ENCODE results near the gene RBMS3.

DNA sequence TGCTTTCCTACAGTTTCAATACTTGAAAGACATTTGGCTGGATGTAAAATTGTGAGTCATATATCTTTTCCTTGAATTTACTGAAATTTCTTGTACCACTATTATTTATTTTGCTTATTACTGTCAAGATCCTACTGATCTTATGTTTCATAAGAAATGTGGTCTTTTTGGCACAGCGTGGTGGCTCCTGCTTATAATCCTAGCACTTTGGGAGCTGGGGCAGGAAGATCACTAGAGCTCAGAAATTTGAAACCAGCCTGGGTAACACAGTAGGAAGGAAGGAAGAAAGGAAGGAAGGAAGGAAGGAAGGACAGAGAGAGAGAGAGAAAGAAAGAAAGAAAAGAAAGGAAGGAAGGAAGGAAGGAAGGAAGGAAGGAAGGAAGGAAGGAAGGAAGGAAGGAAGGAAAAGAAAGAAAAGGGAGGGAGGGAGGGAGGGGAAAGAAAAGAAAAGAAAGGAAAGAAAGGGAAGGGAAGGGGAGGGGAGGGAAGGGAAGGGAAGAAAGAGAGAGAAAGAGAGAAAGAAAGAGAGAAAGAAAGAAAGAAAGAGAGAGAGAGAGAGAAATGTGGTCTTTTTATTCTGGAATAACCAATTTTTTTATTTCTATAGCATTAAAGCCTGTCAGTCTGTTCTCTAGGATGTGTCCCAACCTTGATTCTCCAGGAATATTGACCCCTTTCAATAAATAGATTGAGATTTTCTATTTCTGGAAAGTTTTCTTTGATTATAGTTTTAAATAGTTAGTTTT lies 753.5 kb downstream of the RBMS3 start:
- TF ChIP-seq, protein P1, sequence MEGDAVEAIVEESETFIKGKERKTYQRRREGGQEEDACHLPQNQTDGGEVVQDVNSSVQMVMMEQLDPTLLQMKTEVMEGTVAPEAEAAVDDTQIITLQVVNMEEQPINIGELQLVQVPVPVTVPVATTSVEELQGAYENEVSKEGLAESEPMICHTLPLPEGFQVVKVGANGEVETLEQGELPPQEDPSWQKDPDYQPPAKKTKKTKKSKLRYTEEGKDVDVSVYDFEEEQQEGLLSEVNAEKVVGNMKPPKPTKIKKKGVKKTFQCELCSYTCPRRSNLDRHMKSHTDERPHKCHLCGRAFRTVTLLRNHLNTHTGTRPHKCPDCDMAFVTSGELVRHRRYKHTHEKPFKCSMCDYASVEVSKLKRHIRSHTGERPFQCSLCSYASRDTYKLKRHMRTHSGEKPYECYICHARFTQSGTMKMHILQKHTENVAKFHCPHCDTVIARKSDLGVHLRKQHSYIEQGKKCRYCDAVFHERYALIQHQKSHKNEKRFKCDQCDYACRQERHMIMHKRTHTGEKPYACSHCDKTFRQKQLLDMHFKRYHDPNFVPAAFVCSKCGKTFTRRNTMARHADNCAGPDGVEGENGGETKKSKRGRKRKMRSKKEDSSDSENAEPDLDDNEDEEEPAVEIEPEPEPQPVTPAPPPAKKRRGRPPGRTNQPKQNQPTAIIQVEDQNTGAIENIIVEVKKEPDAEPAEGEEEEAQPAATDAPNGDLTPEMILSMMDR (IDR thresholded peaks at IDR 0.05 in 2 of 3, conservative IDR thresholded peaks at IDR 0.05 in 1 of 3; ENCODE audit: borderline replicate concordance in 1 of 3, insufficient read depth in 1 of 3, low read depth in 2 of 3, low read length in 2 of 3), result no peak
- no peak for TF ChIP-seq JUND (IDR thresholded peaks at IDR 0.05)
- TF ChIP-seq ZNF274 (IDR thresholded peaks at IDR 0.05; ENCODE audit: low read depth, low read length), result no peak
- no peak for TF ChIP-seq RAD21 (IDR thresholded peaks at IDR 0.05; ENCODE audit: low read depth)
- TF ChIP-seq, protein P2, sequence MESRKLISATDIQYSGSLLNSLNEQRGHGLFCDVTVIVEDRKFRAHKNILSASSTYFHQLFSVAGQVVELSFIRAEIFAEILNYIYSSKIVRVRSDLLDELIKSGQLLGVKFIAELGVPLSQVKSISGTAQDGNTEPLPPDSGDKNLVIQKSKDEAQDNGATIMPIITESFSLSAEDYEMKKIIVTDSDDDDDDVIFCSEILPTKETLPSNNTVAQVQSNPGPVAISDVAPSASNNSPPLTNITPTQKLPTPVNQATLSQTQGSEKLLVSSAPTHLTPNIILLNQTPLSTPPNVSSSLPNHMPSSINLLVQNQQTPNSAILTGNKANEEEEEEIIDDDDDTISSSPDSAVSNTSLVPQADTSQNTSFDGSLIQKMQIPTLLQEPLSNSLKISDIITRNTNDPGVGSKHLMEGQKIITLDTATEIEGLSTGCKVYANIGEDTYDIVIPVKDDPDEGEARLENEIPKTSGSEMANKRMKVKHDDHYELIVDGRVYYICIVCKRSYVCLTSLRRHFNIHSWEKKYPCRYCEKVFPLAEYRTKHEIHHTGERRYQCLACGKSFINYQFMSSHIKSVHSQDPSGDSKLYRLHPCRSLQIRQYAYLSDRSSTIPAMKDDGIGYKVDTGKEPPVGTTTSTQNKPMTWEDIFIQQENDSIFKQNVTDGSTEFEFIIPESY (IDR thresholded peaks at IDR 0.05; ENCODE audit: extremely low read depth, insufficient replicate concordance, low read length), result no peak
- TF ChIP-seq POLR2A (IDR thresholded peaks at IDR 0.05; ENCODE audit: borderline replicate concordance, extremely low read depth, insufficient read depth, insufficient read length), result no peak
- TF ChIP-seq, protein P3, sequence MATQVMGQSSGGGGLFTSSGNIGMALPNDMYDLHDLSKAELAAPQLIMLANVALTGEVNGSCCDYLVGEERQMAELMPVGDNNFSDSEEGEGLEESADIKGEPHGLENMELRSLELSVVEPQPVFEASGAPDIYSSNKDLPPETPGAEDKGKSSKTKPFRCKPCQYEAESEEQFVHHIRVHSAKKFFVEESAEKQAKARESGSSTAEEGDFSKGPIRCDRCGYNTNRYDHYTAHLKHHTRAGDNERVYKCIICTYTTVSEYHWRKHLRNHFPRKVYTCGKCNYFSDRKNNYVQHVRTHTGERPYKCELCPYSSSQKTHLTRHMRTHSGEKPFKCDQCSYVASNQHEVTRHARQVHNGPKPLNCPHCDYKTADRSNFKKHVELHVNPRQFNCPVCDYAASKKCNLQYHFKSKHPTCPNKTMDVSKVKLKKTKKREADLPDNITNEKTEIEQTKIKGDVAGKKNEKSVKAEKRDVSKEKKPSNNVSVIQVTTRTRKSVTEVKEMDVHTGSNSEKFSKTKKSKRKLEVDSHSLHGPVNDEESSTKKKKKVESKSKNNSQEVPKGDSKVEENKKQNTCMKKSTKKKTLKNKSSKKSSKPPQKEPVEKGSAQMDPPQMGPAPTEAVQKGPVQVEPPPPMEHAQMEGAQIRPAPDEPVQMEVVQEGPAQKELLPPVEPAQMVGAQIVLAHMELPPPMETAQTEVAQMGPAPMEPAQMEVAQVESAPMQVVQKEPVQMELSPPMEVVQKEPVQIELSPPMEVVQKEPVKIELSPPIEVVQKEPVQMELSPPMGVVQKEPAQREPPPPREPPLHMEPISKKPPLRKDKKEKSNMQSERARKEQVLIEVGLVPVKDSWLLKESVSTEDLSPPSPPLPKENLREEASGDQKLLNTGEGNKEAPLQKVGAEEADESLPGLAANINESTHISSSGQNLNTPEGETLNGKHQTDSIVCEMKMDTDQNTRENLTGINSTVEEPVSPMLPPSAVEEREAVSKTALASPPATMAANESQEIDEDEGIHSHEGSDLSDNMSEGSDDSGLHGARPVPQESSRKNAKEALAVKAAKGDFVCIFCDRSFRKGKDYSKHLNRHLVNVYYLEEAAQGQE (IDR thresholded peaks at IDR 0.05; ENCODE audit: low read depth), result no peak
- TF ChIP-seq POLR2AphosphoS5 (IDR thresholded peaks at IDR 0.05; ENCODE audit: low read depth, low read length), result no peak
- TF ChIP-seq, protein P4, sequence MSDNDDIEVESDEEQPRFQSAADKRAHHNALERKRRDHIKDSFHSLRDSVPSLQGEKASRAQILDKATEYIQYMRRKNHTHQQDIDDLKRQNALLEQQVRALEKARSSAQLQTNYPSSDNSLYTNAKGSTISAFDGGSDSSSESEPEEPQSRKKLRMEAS (IDR thresholded peaks at IDR 0.05), result no peak

Data from HCT116 (cell line).